ENCODE data around the gene SCARF2. TPM values are rescaled to one million over a fixed set of nuclear protein-coding genes. Genes with fewer than 3 reads are reported as not detected.

The SCARF2 gene
- total and polyA plus RNA-seq, 7 donors: under 0.01 to 12.8 (median 6.4) TPM

GRCh38 chr22:20428496-20429253 lies 8.9 kb downstream of the SCARF2 start:
- WGBS, 2 donors: 25 to 55% methylated on average over 23 of the region's 23 CpGs
- peak; percentile 60 for DNase-seq
- Histone ChIP-seq H3K27me3 (peaks cover 0 to 14% (median 10%) of the 10 kb centered on the region in 3 donors), H3K4me3 (peak overlapping the region in 1 of 4 donors; percentile 25), H3K27ac (no peak overlapping the region), H3K36me3 (peaks cover 0 to 25% (median 12%) of the 10 kb centered on the region in 4 donors), H3K9me3 (no peaks in the 10 kb centered on the region), H3K4me1 (peaks cover 0 to 40% (median 33%) of the 10 kb centered on the region in 4 donors)
- TF ChIP-seq EP300 (IDR thresholded peaks at IDR 0.05) (no peak), POLR2AphosphoS5 (IDR thresholded peaks at IDR 0.05) (no peak), POLR2A (IDR thresholded peaks at IDR 0.05) (no peak)
- TF ChIP-seq, protein P1, sequence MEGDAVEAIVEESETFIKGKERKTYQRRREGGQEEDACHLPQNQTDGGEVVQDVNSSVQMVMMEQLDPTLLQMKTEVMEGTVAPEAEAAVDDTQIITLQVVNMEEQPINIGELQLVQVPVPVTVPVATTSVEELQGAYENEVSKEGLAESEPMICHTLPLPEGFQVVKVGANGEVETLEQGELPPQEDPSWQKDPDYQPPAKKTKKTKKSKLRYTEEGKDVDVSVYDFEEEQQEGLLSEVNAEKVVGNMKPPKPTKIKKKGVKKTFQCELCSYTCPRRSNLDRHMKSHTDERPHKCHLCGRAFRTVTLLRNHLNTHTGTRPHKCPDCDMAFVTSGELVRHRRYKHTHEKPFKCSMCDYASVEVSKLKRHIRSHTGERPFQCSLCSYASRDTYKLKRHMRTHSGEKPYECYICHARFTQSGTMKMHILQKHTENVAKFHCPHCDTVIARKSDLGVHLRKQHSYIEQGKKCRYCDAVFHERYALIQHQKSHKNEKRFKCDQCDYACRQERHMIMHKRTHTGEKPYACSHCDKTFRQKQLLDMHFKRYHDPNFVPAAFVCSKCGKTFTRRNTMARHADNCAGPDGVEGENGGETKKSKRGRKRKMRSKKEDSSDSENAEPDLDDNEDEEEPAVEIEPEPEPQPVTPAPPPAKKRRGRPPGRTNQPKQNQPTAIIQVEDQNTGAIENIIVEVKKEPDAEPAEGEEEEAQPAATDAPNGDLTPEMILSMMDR (IDR thresholded peaks at IDR 0.05): no peak
- intact Hi-C loops (cut with DNase I): no loop called here

- H3K4me3 ChIP-seq: no peak overlapping the region
- peak; percentile 29 for DNase-seq
- H3K36me3 ChIP-seq: peaks cover 0 to 25% (median 12%) of the 10 kb centered on the region in 4 donors
- peaks cover 0 to 14% (median 10%) of the 10 kb centered on the region in 3 donors for H3K27me3 ChIP-seq
- no peak overlapping the region for H3K27ac ChIP-seq
- intact Hi-C loops (cut with DNase I): no loop called here
- 96 to 97% methylated on average over 4 of the region's 4 CpGs for WGBS, 2 donors
- H3K9me3 ChIP-seq: no peaks in the 10 kb centered on the region
- TF ChIP-seq POLR2A (IDR thresholded peaks at IDR 0.05) (no peak), POLR2AphosphoS5 (IDR thresholded peaks at IDR 0.05) (no peak), EP300 (IDR thresholded peaks at IDR 0.05) (no peak)
- TF ChIP-seq, protein P1 (IDR thresholded peaks at IDR 0.05): no peak
- peaks cover 0 to 47% (median 40%) of the 10 kb centered on the region in 4 donors for H3K4me1 ChIP-seq
These were observed 9.6 kb downstream of the SCARF2 start for GRCh38 chr22:20427945-20428417.

DNA sequence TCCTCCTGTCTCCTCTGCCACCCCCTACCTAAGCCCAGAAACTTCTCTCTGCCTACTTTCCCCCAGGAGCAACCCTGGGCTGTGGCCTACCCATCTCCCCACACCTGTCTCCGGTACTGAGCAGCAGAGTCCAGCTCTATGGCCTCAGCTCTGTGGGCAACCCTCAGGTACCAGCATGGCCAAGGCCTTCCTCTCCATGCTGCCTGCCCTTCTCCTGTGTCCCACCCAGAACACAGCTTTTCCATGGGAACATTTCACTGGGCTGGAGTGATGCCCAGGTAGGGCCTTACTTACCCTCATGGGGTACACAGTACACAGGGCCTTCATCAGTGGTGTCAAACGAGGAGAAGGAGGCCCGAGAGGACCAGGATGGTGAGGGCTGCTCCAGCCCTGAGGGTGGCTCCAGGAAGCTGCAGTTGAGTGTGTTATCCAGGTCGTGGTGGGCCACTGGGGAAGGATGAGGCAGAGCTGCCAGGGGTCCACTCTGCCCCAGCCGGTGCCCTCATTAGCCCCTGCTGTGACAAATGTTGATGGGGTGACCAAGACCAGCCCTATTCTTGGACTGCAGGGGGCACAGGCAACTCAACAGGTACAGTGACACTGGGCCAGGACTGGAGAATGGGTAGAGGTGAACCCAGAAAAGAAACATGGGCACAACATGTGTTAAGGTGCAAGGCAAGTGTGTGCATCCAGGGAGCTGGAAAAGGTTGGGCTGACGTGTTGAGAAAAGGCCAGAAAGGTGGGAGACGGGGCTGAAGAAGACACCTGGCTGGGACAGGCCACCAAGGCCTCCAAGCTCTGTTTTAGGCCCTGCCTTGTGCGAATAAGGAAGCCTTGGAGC lies 10.3 kb downstream of the SCARF2 start:
- no peak overlapping the region for H3K4me3 ChIP-seq
- H3K36me3 ChIP-seq: peaks cover 0 to 25% (median 12%) of the 10 kb centered on the region in 4 donors
- no peak overlapping the region for H3K27ac ChIP-seq
- H3K27me3 ChIP-seq: peaks cover 0 to 14% (median 10%) of the 10 kb centered on the region in 3 donors
- H3K9me3 ChIP-seq: no peaks in the 10 kb centered on the region
- TF ChIP-seq, protein P1 (IDR thresholded peaks at IDR 0.05): no peak
- 89 to 95% methylated on average over 8 of the region's 8 CpGs for WGBS, 2 donors
- peaks cover 0 to 53% (median 46%) of the 10 kb centered on the region in 4 donors for H3K4me1 ChIP-seq
- intact Hi-C loops (cut with DNase I): no loop called here
- no peak for DNase-seq

DNA sequence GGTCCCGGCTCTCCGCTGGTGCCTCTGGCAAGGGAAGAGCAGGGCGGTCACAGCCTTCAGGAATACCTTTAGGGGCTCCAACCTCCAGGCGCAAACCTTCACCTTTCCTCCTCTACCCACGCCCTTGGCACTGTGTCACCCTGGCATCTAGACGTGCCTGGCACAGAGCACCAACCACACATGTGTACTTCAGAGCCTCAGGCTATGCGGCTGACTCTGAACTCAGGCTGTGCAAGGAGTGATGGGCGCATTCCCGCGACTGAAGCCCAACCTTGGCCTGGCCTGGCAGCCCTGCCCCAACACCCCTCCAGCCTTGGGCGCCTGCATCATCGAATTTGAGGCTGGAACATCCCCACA lies 11.4 kb downstream of the SCARF2 start:
- TF ChIP-seq POLR2AphosphoS5 (IDR thresholded peaks at IDR 0.05) (no peak), POLR2A (IDR thresholded peaks at IDR 0.05) (no peak), EP300 (IDR thresholded peaks at IDR 0.05) (no peak)
- TF ChIP-seq, protein P1 (IDR thresholded peaks at IDR 0.05): no peak
- WGBS, 2 donors: 58 to 84% methylated on average over 12 of the region's 12 CpGs
- Histone ChIP-seq H3K9me3 (no peaks in the 10 kb centered on the region), H3K4me3 (no peak overlapping the region), H3K27ac (no peak overlapping the region), H3K27me3 (peaks cover 0 to 5% (median 1%) of the 10 kb centered on the region in 3 donors), H3K4me1 (peaks cover 0 to 48% (median 42%) of the 10 kb centered on the region in 4 donors), H3K36me3 (peaks cover 0 to 25% (median 12%) of the 10 kb centered on the region in 4 donors)
- no peak for DNase-seq
- intact Hi-C loops (cut with DNase I): no loop called here
